ENCODE results near the gene HACL1.
A peak's percentile ranks its signal among the peaks of the same experiment; 100 is the strongest.
"Not testable (repeated sequence)": the region's sequence is repeated elsewhere in the genome, so short reads cannot be mapped to it uniquely, and the experiment has no call there.

Gene HACL1

DNA sequence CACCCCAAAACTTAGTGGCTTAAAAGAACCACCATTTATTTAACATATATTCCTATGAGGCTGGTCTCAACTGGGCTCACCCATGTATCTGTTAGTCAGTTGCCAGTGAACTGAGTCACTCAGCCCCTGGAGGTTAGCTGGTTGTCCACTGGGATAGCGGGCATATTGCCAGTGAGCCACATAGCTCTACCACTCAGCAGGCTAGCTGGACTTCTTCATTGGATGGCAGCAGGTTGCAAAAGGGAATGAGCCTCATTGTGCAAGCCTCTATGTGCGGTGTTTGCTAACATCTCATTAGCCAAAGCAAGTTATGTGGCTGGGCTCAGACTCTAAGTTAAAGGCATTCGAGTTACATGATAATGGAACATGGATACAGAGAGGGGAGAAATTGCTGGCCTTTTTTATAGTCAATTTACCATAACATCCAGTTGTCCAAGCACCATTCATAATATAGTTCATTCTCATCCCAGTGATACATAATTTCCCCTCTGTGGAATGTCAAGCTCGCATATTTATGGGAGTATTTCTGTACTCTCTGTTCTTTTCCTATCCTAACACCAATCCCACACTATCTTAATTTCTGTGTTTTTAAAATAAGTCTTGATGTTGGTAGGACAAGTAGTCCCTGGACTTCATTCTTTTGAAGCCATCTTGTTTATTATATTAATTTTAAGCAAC, 8.9 kb upstream of the HACL1 start:
- H3K27ac Mint-ChIP-seq: no peak overlapping the region
- peaks cover 13% of the 10 kb centered on the region for H3K36me3 Mint-ChIP-seq

DNA sequence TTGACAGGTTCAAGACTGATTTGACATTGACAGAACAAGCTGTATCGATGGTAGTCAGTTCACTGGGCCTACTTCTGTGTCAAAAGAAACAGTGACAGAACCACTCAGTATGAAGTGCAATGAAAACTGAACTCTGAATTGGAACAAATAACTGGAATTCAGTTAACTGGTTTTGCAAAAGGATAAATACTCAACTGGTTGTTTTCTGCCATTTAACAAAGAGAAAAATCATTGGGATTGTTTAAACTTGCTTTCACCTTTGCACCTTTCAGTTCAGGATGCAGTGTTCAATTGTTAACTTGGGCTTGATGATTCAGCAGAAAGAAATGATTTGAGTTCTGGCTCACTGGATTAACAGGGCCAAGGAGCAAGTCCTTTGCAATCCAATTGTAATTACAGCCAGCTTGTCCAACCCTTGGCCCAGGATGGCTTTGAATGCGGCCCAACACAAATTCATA, 5.1 kb upstream of the HACL1 start:
- peaks cover 11% of the 10 kb centered on the region for H3K36me3 Mint-ChIP-seq
- no peak overlapping the region for H3K4me3 Mint-ChIP-seq
- H3K27me3 Mint-ChIP-seq: no peaks in the 10 kb centered on the region
- no peaks in the 10 kb centered on the region for H3K9me3 Mint-ChIP-seq (ENCODE audit: low read depth)
- peaks cover 17% of the 10 kb centered on the region for H3K4me1 Mint-ChIP-seq (ENCODE audit: low read depth)
- no peak overlapping the region for H3K27ac Mint-ChIP-seq

More for the DNA sequence above, 8.9 kb upstream of the HACL1 start:
- no peaks in the 10 kb centered on the region for H3K27me3 Mint-ChIP-seq
- H3K4me3 Mint-ChIP-seq: no peak overlapping the region
- no peaks in the 10 kb centered on the region for H3K9me3 Mint-ChIP-seq (ENCODE audit: low read depth)
- peaks cover 1% of the 10 kb centered on the region for H3K4me1 Mint-ChIP-seq (ENCODE audit: low read depth)

DNA sequence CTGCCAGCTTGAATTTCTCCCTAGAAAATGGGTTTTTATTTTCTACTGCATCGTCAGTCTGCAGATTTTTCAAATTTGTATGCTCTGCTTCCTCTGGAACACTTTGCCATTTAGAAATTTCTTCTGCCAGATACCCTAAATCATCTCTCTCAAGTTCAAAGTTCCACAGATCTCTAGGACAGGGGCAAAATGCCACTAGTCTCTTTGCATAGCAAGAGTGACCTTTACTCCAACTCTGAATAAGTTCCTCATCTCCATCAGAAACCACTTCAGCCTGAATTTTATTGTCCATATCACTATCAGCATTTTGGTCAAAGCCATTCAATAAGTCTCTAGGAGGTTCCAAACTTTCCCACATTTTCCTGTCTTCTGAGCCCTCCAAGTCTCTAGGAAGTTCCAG, 3.2 kb upstream of the HACL1 start:
- H3K9me3 Mint-ChIP-seq (ENCODE audit: low read depth); H3K4me3 Mint-ChIP-seq; H3K27me3 Mint-ChIP-seq; H3K27ac Mint-ChIP-seq: not testable (repeated sequence)
- Mint-ChIP-seq H3K36me3 (peaks cover 12% of the 10 kb centered on the region), H3K4me1 (ENCODE audit: low read depth) (peaks cover 32% of the 10 kb centered on the region)

DNA sequence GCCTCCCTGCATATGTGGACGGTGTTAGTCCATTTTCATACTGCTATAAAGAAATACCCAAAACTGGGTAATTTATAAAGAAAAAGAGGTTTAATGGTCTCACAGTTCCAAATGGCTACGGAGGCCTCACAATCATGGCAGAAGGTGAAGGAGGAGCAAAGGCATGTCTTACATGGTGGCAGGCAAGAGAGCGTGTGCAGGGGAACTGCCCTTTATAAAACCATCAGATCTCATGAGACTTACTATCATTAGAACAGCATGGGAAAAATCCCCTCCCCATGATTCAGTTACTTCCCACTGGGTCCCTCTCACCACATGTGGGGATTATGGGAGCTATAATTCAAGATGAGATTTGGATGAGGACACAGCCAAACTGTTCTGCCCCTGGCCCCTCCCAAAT, 1.4 kb upstream of the HACL1 start:
- Mint-ChIP-seq H3K4me1 (ENCODE audit: low read depth) (peaks cover 45% of the 10 kb centered on the region), H3K27ac (peak overlapping the region; percentile 99), H3K36me3 (peaks cover 16% of the 10 kb centered on the region), H3K4me3 (peak overlapping the region; percentile 100)
- not testable (repeated sequence) for H3K9me3 Mint-ChIP-seq (ENCODE audit: low read depth); H3K27me3 Mint-ChIP-seq

DNA sequence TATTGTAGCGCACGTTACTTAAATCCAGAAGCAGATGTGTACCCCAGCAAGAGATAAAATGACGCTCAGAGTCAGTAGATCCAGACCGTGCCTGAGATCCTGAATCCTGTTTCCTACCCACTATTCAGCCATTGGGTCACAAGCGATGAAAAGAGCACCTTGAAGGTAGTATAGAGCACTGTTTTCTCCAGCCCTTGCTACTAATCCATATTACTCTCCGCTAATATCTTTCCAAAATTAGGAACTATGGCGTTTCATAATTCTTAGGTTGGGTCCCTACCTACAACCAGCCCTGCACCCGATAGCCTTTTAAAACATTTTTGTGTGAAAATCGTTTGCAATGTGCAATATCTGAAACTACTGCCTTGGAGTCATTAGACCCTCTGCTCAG, 772 bp upstream of the HACL1 start:
- Mint-ChIP-seq H3K4me3 (peak overlapping the region; percentile 100), H3K27me3 (no peaks in the 10 kb centered on the region), H3K36me3 (peaks cover 18% of the 10 kb centered on the region), H3K27ac (peak overlapping the region; percentile 99), H3K4me1 (ENCODE audit: low read depth) (peaks cover 51% of the 10 kb centered on the region), H3K9me3 (ENCODE audit: low read depth) (no peaks in the 10 kb centered on the region)

DNA sequence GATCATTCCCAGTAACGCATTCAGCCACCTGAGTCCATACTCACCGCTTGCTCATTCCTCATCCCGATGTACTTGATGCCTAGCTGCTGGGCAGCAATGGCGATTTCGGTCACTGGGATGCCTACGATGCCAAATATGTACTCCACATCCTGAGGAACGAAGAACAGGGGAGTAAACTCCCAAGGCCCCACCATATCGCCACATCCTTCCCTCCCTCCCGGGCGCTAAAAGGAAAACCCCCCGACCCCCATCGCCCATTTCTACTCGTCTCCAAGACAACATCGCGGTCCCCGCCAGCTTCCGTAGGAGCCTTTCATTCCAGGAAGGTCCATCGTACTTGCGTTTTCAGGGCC, 347 bp downstream of the HACL1 start:
- Mint-ChIP-seq H3K27ac (peak overlapping the region; percentile 99), H3K27me3 (no peaks in the 10 kb centered on the region), H3K9me3 (ENCODE audit: low read depth) (no peaks in the 10 kb centered on the region), H3K4me1 (ENCODE audit: low read depth) (peaks cover 56% of the 10 kb centered on the region), H3K36me3 (peaks cover 14% of the 10 kb centered on the region), H3K4me3 (peak overlapping the region; percentile 100)

DNA sequence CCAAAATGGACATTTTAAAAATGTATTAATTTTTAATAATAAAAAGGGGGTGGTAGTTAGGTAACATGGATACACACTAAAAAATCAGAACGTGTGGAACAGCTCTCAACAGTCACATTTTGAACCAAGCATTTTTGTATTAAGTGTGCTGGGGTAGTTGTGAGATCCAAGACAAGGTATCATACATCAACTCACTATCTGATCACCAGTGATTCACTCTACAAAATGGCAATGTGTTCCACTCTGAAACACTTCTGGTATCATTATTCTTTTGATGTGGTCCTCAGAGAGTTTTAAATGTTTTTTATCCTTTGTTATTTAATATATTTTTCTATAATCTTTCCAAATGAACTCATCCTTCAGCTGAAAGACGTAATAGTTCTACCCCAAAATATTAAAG, 5.4 kb downstream of the HACL1 start:
- Mint-ChIP-seq H3K27me3 (no peaks in the 10 kb centered on the region), H3K4me3 (no peak overlapping the region), H3K4me1 (ENCODE audit: low read depth) (peaks cover 38% of the 10 kb centered on the region), H3K27ac (no peak overlapping the region), H3K36me3 (peaks cover 13% of the 10 kb centered on the region), H3K9me3 (ENCODE audit: low read depth) (no peaks in the 10 kb centered on the region)

DNA sequence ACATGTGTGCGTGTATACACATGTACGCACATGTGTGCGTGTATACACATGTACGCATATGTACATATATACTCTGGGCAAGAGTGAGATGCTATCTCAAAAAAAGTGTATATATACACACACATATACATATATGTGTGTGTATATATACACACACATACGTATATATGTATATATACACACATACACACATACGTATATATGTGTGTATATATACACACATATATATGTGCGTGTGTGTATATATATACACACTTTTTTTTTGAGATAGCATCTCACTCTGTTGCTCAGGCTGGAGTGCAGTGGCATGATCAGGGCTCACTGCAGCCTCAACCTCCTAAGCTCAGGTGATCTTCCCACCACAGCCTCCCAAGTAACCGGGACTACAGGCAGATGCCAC, 8.4 kb downstream of the HACL1 start:
- Mint-ChIP-seq H3K27ac (no peak overlapping the region), H3K9me3 (ENCODE audit: low read depth) (no peaks in the 10 kb centered on the region), H3K27me3 (no peaks in the 10 kb centered on the region), H3K4me1 (ENCODE audit: low read depth) (peaks cover 12% of the 10 kb centered on the region), H3K4me3 (no peak overlapping the region), H3K36me3 (peaks cover 5% of the 10 kb centered on the region)

DNA sequence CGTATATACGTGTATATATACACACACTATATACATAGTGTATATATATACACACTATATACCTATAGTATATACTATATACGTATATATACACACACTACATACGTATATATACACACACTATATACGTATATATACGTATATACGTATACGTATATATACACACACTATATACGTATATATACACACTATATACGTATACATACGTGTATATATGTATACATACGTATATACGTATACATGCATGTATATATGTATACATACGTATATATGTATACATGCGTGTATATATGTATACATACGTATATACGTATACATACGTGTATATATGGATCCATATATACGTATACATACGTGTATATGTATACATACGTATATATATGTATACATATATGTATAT, 9.4 kb downstream of the HACL1 start:
- Mint-ChIP-seq H3K36me3 (peaks cover 3% of the 10 kb centered on the region), H3K4me1 (ENCODE audit: low read depth) (peaks cover 6% of the 10 kb centered on the region)

DNA sequence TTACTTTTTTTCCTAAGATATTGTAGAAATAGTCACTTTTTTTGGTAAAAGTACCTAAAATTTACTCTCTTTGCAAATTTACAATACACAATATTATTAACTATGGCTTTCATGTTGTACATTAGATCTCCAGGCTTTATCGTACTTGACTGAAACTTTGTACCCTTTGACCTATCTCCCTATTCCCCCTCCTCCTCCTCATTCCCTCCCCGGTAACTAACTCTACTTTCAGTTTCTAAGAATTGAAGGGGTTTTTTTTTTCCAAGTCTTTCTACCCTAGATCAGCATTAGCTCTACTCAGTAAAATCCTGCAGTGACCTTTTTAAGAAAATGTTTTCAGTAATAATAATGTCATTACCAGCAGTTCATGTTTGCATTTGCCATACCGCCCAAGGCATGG, 10.1 kb downstream of the HACL1 start:
- Mint-ChIP-seq H3K4me1 (ENCODE audit: low read depth) (peaks cover 2% of the 10 kb centered on the region), H3K9me3 (ENCODE audit: low read depth) (no peaks in the 10 kb centered on the region), H3K4me3 (no peak overlapping the region), H3K27me3 (no peaks in the 10 kb centered on the region), H3K36me3 (peaks cover 3% of the 10 kb centered on the region), H3K27ac (no peak overlapping the region)

More for the DNA sequence above, 9.4 kb downstream of the HACL1 start:
- Mint-ChIP-seq H3K9me3 (ENCODE audit: low read depth) (no peaks in the 10 kb centered on the region), H3K27me3 (no peaks in the 10 kb centered on the region), H3K27ac (no peak overlapping the region), H3K4me3 (no peak overlapping the region)

DNA sequence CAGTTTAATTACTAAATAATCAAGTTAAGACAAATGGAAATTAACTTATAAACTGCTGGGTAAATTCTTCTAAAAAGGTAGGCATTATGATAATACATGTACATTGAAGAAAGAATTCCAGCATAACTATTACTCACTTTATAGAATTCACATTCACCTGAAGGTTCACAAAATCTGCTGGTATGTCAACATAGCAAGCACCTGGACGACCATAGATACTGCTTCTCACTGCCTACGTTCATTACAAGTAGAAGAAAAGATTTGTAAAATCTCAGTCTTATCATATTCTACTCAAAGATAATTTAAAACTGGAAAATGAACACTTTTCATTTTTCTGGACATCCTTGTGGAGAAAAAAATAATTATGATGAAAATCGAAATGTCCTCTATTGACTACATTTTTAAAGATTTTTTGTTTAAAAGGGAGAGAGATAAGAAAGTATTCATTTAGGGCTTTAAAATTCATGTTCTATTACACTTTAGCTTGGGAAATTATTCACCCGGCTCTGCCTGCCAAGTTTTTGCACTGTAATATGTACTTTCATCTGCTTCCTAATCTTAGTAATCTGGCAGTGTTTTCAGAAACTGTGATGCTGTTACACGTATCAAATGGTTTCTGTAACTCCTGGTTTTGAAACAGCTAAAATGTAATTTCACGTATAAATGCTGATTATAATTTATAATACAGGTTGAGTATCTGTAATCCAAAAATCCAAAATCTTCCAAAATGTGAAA, 16.1 kb downstream of the HACL1 start:
- Mint-ChIP-seq H3K9me3 (ENCODE audit: low read depth) (no peaks in the 10 kb centered on the region), H3K4me3 (no peak overlapping the region), H3K36me3 (peaks cover 15% of the 10 kb centered on the region), H3K4me1 (ENCODE audit: low read depth) (no peaks in the 10 kb centered on the region), H3K27me3 (no peaks in the 10 kb centered on the region), H3K27ac (no peak overlapping the region)

DNA sequence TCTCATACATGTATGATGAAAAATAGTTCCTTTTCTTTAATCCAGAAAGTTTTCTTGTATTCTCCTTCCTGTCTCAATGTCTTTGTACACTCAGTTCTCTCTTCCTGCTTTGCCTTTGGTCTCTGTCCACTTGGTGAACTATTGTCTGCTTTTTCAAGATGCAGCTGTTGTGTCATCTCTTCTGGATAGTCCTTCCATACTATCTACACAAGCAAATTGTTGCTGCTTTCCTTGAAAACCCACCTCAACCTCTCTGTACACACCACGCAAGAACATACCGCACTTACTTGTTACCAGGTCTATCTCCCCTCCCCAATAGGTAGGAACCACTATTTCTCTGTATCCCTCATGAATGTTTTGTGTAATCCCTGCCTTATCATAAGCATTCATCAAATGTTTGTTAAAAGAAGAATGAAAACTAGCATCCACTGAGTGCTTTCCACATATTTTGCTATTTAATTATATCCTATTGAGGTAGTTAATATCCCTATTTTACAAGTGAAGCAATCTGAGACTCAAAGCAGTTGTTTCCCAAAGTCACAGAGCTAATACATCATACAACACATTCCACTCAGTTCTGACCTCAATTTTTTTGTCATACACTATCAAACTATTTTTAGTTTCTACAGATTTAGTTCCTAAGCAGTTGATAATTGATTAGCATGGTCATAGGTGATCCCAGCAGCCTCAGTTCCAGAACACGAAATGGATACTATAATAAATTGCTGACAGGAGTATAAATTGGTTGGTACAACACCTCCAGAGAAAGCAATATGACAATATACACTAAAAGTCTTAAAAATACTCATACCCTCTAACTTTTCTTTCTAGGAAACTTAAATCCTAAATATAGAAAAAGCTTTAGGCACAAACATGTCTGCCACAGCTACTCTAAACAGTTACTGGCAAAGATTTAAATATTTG, 19.6 kb downstream of the HACL1 start:
- peaks cover 21% of the 10 kb centered on the region for H3K36me3 Mint-ChIP-seq
- no peaks in the 10 kb centered on the region for H3K9me3 Mint-ChIP-seq (ENCODE audit: low read depth)
- no peak overlapping the region for H3K27ac Mint-ChIP-seq
- no peaks in the 10 kb centered on the region for H3K27me3 Mint-ChIP-seq
- no peak overlapping the region for H3K4me3 Mint-ChIP-seq
- no peaks in the 10 kb centered on the region for H3K4me1 Mint-ChIP-seq (ENCODE audit: low read depth)

DNA sequence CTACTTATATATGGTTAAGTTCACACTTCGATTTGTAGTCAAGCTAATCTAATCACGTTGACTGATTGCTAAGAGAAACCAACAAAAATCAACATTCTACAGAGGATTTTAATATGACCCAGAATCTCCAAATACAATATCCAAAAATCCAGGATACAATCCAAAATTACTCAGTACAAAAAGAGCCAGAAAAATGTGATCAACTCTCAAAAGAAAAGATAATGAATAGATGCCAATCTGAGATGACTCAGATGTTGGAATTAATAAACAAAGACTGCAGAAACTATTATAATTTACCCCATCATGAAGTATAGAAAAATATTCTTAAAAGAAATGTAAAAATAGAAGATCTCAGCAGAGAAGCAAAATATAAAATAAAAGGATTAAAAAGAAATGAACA, 22.3 kb downstream of the HACL1 start:
- Mint-ChIP-seq H3K27me3 (no peaks in the 10 kb centered on the region), H3K36me3 (peaks cover 19% of the 10 kb centered on the region), H3K4me3 (no peak overlapping the region), H3K9me3 (ENCODE audit: low read depth) (no peaks in the 10 kb centered on the region), H3K4me1 (ENCODE audit: low read depth) (no peaks in the 10 kb centered on the region), H3K27ac (no peak overlapping the region)

DNA sequence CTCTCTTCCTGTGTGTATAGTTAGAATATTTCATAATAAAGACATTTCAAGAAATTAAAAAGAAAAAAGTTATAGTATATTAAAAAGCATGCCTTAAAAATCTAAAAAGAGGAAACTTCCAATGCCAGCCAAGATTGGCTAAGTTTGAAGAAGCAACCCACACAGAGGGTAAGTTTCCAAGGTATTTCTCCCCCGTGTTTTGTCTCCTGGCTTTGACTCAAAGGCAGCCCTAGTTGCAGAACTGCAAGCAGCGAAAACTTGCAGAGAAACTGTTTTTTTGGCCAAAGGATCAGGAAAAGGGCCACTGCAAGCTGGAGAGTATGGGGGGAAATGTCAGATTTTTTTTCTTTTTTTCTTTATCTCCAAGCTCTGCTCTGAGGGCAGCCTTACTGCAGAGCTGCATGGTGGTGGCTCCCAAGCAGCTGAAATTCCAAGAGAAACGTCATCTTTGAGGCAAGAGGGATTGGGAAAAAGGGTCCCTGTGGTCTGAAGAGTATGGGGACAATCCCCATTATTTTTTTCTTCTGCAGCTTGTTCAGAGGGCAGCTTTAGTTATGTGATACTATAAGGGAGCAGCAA, 23.0 kb downstream of the HACL1 start:
- Mint-ChIP-seq H3K27me3 (no peaks in the 10 kb centered on the region), H3K4me1 (ENCODE audit: low read depth) (no peaks in the 10 kb centered on the region), H3K36me3 (peaks cover 19% of the 10 kb centered on the region), H3K9me3 (ENCODE audit: low read depth) (no peaks in the 10 kb centered on the region), H3K27ac (no peak overlapping the region), H3K4me3 (no peak overlapping the region)

DNA sequence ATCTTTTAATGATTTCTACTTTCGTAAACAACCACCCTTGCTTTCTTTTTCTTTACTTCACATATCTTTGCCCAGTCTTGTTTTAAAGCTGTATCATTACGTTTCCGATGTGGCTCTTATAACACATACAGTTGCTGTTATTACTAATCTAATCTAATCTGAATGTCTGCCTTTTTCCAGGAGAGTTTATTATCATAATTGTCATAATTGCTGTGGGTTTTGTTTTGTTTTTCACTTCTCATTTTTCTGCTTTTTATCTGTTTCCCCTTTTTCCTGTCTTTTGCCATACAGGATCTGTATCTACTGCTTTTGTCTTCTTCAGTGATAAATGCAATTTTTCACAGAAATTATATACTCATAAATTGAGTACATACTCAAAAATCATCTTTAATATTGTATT, 24.9 kb downstream of the HACL1 start:
- Mint-ChIP-seq H3K4me1 (ENCODE audit: low read depth) (no peaks in the 10 kb centered on the region), H3K4me3 (no peak overlapping the region), H3K27me3 (no peaks in the 10 kb centered on the region), H3K9me3 (ENCODE audit: low read depth) (no peaks in the 10 kb centered on the region), H3K27ac (no peak overlapping the region), H3K36me3 (peaks cover 13% of the 10 kb centered on the region)

Measured in activated naive CD8-positive, alpha-beta T cell (primary cell).